ENCODE data around the gene ZNF335.

GRCh38 chr20:45938727-45939438, 33.1 kb downstream of the ZNF335 start:
- no peak for TF ChIP-seq CTCF (IDR thresholded peaks at IDR 0.05)
- no peak for TF ChIP-seq POLR2AphosphoS5 (IDR thresholded peaks at IDR 0.05)
- TF ChIP-seq EP300 (IDR thresholded peaks at IDR 0.05) = no peak
- no peak for TF ChIP-seq POLR2A (IDR thresholded peaks at IDR 0.05)
